K562 (cell line): ENCODE results near the gene GATAD2B. TPM values are rescaled to one million over a fixed set of nuclear protein-coding genes. Genes with fewer than 3 reads are reported as not detected.
A peak's percentile ranks its signal among the peaks of the same experiment; 100 is the strongest.

Source experiments
- CBFA2T2 ChIP-seq: fragments of 450-650 bp; conservative IDR thresholded peaks from 2 replicates; pipeline ENCODE4 v1.6.1; 2017; ENCODE audit warnings: mild to moderate bottlenecking
- CLOCK ChIP-seq: fragments of 250-450 bp; sonication (Bioruptor Pico); IDR thresholded peaks from 2 replicates; pipeline ENCODE4 v1.4.0; 2020; ENCODE audit warnings: mild to moderate bottlenecking, moderate library complexity, borderline replicate concordance
- E4F1 ChIP-seq: fragments of 250-450 bp; sonication (Bioruptor Pico); IDR thresholded peaks from 2 replicates; pipeline ENCODE4 v1.5.0; 2021; ENCODE audit warnings: mild to moderate bottlenecking, borderline replicate concordance
- ESRRB ChIP-seq: fragments of 250-450 bp; sonication (Bioruptor Pico); IDR thresholded peaks from 2 replicates; pipeline ENCODE4 v1.5.0; 2020; ENCODE audit warnings: mild to moderate bottlenecking, moderate library complexity, borderline replicate concordance
- ZBED1 ChIP-seq: IDR thresholded peaks from 2 replicates; pipeline ENCODE4 v1.6.1; 2014
- ZFX ChIP-seq: sonication (generic); formaldehyde crosslinking; IDR thresholded peaks from 2 replicates; pipeline ENCODE4 v1.8.0; 2022; ENCODE audit warnings: mild to moderate bottlenecking, missing genetic modification reagents, moderate library complexity
- ZNF395 ChIP-seq: fragments of 200-800 bp; sonication (Bioruptor generic); IDR thresholded peaks from 2 replicates; pipeline ENCODE4 v1.6.1; 2017; ENCODE audit warnings: missing genetic modification characterization, missing compliant biosample characterization
- ZNF57 ChIP-seq: fragments of 450-650 bp; formaldehyde crosslinking; IDR thresholded peaks from 2 replicates; pipeline ENCODE4 v1.4.0; 2020; ENCODE audit warnings: mild to moderate bottlenecking, moderate library complexity
- ZNF592 ChIP-seq: fragments of 450-650 bp; IDR thresholded peaks from 2 replicates; pipeline ENCODE4 v1.6.1; 2017; ENCODE audit warnings: antibody characterized with exemption, mild to moderate bottlenecking
- polyA plus RNA-seq, 8 experiments: library from polyadenylated mRNA; depleted of rRNA in 4 of 8; stranded (reverse) in 5 of 8; unstranded in 3 of 8; fragments of >200 nt; fragmentation: Nextera tagmentation in 2 of 8; fragmentation: Illumina TruSeq in 1 of 8; extraction: Ambion mirVana in 2 of 8; extraction: Trizol in 1 of 8; gene quantifications; 2 replicates each; pipeline versions ENCODE4 v1.2.1 to v1.2.3, GENCODE V29; 2011 to 2014; ENCODE audit warnings: inconsistent platforms in 1 of 8, missing spikeins in 1 of 8
- total RNA-seq, 7 experiments: library from RNA; depleted of rRNA in 6 of 7; stranded (reverse); fragments of >200 nt in 6 of 7; fragmentation: Illumina TruSeq in 2 of 7; extraction: Trizol in 2 of 7; gene quantifications; 2 replicates each; pipeline versions ENCODE4 v1.2.1 to v1.2.3, GENCODE V29; 2011 to 2021; ENCODE audit warnings: low replicate concordance in 1 of 7
- TF ChIP-seq, protein P1 (sequence below): sonication (generic); formaldehyde crosslinking; IDR thresholded peaks from 2 replicates; pipeline ENCODE4 v1.8.0; 2023; ENCODE audit warnings: mild to moderate bottlenecking, missing genetic modification reagents

The GATAD2B gene
- total and polyA plus RNA-seq, 9 of the 15 experiments (the other 6 are each of a cell fraction or from before 2014, with no cell fraction given), result 1.5 to 40.2 (median 4.9) TPM

DNA sequence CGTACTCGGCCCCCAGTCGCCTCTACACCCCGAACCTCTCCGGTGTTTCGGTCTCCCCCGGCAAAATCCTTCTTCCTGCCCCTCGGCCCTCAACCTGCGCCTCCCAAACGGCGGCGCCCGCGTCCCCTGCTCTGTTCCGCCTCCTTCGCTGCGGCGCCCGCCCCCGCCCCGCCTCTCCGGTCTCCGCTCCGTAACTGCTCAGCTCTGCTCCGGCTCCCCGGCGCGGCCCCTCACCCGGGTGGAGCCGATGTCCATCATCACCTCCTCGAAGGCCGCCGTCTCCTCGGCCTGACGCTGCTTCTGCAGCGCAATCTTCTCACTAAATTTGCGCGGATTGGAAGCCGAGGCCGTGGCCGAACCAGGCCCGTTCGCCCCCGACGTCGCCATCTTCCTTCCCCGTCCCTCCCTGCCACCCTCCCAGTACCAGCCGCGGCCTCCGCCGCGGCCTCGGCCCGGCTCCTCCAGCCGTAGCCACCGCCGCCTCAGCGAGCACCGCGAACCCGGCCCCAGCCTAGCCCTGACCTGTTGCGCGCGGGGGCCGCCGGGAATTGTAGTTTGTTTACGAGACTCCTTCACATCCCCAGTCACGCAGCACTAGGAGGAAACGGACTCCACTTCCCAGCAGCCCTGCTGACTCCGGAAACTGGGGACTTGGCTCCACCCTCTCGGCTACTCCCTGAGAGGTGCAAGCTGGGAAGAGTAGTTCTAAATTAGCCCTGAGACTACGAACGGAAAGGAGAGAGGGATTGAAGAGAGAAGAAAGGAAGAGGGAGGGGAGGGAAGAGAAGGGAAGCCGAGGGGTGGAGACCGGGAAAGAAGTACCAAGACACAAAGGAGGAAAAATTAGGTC is 35.6 kb upstream of the GATAD2B start, which contains the start of gene CRTC2 (continued):
- TF ChIP-seq, protein P1, sequence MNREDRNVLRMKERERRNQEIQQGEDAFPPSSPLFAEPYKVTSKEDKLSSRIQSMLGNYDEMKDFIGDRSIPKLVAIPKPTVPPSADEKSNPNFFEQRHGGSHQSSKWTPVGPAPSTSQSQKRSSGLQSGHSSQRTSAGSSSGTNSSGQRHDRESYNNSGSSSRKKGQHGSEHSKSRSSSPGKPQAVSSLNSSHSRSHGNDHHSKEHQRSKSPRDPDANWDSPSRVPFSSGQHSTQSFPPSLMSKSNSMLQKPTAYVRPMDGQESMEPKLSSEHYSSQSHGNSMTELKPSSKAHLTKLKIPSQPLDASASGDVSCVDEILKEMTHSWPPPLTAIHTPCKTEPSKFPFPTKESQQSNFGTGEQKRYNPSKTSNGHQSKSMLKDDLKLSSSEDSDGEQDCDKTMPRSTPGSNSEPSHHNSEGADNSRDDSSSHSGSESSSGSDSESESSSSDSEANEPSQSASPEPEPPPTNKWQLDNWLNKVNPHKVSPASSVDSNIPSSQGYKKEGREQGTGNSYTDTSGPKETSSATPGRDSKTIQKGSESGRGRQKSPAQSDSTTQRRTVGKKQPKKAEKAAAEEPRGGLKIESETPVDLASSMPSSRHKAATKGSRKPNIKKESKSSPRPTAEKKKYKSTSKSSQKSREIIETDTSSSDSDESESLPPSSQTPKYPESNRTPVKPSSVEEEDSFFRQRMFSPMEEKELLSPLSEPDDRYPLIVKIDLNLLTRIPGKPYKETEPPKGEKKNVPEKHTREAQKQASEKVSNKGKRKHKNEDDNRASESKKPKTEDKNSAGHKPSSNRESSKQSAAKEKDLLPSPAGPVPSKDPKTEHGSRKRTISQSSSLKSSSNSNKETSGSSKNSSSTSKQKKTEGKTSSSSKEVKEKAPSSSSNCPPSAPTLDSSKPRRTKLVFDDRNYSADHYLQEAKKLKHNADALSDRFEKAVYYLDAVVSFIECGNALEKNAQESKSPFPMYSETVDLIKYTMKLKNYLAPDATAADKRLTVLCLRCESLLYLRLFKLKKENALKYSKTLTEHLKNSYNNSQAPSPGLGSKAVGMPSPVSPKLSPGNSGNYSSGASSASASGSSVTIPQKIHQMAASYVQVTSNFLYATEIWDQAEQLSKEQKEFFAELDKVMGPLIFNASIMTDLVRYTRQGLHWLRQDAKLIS (CRISPR knock-in tag), result 0 out of 2 replicates have a peak, but pooled peaks have one; percentile 26
- peak; percentile 20; the same call in 1 of the 2 replicates for TF ChIP-seq ZBED1
- TF ChIP-seq ZNF57 (CRISPR knock-in tag), result no peak
- TF ChIP-seq ESRRB (CRISPR knock-in tag), result no peak
- TF ChIP-seq ZNF395 (CRISPR knock-in tag), result peak; percentile 93
- no peak for TF ChIP-seq CBFA2T2
- TF ChIP-seq ZFX (CRISPR knock-in tag), result peak; percentile 96
- no peak for TF ChIP-seq E4F1 (CRISPR knock-in tag)
- peak; percentile 93 for TF ChIP-seq ZNF592
- TF ChIP-seq CLOCK, result no peak
